ENCODE results near the gene ANKMY1.

ANKMY1 gene

DNA sequence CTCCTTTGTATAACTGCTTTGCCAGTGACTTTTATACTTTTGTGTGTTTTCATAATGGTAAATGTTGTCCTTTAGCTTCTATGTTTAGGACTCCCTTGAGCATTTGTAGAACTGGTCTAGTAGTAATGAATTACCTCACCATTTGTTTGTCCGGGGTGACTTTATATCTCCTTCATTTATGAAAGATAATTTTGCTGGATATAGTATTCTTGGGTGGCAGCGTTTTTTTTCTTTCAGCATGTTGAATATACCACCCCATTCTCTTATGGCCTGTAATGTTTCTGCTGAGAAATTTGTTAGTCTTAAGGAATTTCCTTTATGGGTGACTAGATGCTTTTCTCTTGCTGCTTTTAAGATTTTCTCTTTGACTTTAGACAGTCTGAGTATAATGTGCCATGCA, 66.3 kb downstream of the ANKMY1 start:
- no peak for DNase-seq (ENCODE audit: low read depth)
- TF ChIP-seq, protein P1, sequence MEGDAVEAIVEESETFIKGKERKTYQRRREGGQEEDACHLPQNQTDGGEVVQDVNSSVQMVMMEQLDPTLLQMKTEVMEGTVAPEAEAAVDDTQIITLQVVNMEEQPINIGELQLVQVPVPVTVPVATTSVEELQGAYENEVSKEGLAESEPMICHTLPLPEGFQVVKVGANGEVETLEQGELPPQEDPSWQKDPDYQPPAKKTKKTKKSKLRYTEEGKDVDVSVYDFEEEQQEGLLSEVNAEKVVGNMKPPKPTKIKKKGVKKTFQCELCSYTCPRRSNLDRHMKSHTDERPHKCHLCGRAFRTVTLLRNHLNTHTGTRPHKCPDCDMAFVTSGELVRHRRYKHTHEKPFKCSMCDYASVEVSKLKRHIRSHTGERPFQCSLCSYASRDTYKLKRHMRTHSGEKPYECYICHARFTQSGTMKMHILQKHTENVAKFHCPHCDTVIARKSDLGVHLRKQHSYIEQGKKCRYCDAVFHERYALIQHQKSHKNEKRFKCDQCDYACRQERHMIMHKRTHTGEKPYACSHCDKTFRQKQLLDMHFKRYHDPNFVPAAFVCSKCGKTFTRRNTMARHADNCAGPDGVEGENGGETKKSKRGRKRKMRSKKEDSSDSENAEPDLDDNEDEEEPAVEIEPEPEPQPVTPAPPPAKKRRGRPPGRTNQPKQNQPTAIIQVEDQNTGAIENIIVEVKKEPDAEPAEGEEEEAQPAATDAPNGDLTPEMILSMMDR (IDR thresholded peaks at IDR 0.05; ENCODE audit: control insufficient read depth, extremely low read depth, insufficient read depth): no peak
- H3K4me3 ChIP-seq (ENCODE audit: low read depth, low read length): no peak overlapping the region

DNA sequence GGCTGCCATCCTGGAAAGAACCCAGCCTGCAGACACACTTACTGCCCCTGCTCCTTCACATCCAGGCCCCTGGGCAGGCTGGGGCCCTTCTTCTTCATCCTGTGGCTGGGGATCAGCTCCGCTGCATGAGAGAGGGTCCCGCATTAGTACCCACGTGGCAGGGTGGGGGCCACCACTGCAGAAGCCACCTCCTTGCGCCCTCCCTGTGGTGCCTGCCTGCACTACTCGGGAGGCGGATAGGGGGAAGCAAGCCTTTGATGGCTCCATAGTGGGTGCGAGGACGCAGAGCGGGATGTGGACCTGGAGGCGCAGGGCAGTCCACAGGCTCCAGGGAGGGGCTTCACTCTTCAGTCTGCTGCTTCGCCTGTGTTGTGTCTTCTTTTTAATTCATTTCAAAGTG, 75.6 kb downstream of the ANKMY1 start:
- TF ChIP-seq, protein P1 (IDR thresholded peaks at IDR 0.05; ENCODE audit: control insufficient read depth, extremely low read depth, insufficient read depth): no peak
- H3K4me3 ChIP-seq (ENCODE audit: low read depth, low read length): no peak overlapping the region
- no peak for DNase-seq (ENCODE audit: low read depth)

DNA sequence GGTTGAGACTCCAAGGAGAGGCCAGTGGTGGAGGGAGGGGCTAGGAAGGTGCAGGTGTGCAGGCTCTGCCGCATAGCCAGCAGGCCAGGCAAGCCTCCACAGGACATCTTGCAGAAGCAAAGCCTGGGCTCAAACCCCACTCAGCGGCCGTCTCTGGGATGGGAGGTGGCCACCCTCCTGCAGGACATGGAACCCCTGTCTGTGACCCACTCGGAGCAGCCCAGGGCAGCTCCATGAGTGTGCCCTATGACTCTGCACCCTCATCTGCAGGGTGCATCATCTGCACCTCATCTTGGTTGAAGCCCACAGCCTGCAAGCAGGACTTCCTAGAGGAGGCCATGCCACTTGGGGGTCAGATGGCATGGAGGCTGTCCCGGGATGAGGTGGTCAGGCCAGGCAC, 76.1 kb downstream of the ANKMY1 start:
- H3K4me3 ChIP-seq (ENCODE audit: low read depth, low read length): no peak overlapping the region
- TF ChIP-seq, protein P1 (IDR thresholded peaks at IDR 0.05; ENCODE audit: control insufficient read depth, extremely low read depth, insufficient read depth): no peak
- DNase-seq (ENCODE audit: low read depth): no peak

DNA sequence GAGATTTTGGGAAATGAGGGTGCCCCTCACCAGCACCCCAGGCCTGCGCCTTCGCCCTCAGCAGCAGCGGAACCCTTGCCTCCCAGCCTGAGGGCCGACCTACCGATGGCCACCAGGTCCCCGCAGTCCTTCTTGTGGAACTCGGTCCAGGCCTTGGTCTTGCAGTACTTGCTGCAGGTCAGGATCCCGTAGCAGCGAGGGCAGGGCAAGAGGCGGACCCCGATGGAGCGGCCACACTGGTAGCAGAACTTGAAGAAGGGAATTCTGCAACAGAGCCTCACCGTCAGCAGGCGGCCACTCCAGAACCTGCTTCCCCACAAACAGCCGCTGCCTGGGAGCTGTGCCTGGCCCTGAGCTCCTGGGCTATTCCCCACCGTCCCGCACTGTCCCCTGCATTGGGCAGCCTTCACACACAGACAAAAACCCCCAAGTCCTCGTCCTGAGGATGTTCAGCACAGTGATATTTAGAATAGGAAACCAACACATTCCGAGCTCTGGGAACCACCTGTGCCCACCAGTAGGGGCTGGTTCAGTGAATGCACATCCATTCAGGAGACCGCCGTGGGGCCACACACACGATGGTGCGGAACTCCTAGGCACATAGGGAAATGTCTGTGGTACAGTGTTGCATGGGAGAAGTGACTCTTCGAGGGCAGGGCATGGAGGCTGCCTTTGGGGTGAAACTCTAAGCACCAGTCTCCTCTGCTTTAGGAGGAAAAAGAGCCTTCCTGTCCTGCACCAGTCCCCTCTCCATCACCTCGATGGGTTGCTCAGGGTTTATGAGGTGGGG, 76.8 kb downstream of the ANKMY1 start:
- DNase-seq (ENCODE audit: low read depth): no peak
- TF ChIP-seq, protein P1 (IDR thresholded peaks at IDR 0.05; ENCODE audit: control insufficient read depth, extremely low read depth, insufficient read depth): no peak
- H3K4me3 ChIP-seq (ENCODE audit: low read depth, low read length): no peak overlapping the region

DNA sequence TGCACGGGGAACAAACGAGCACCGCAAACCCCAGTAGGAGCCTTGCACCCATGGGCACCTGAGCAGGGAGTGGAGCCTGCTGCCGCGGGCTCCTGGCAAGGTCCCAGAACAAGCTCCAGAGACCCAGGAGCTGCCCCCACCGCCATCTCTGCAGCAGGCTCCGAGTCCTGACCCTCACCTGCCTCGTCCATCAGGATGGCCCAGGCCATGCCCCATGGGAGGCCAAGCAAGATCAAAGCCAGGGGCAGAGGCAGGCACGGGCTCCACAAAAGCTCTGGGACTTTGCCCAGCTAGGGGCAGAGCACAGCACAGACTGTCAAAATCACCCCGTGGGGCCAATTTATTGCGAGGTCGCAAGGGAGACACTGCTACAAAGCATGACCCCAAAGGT, 78.7 kb downstream of the ANKMY1 start:
- H3K4me3 ChIP-seq (ENCODE audit: low read depth, low read length): no peak overlapping the region
- no peak for DNase-seq (ENCODE audit: low read depth)
- TF ChIP-seq, protein P1 (IDR thresholded peaks at IDR 0.05; ENCODE audit: control insufficient read depth, extremely low read depth, insufficient read depth): no peak

DNA sequence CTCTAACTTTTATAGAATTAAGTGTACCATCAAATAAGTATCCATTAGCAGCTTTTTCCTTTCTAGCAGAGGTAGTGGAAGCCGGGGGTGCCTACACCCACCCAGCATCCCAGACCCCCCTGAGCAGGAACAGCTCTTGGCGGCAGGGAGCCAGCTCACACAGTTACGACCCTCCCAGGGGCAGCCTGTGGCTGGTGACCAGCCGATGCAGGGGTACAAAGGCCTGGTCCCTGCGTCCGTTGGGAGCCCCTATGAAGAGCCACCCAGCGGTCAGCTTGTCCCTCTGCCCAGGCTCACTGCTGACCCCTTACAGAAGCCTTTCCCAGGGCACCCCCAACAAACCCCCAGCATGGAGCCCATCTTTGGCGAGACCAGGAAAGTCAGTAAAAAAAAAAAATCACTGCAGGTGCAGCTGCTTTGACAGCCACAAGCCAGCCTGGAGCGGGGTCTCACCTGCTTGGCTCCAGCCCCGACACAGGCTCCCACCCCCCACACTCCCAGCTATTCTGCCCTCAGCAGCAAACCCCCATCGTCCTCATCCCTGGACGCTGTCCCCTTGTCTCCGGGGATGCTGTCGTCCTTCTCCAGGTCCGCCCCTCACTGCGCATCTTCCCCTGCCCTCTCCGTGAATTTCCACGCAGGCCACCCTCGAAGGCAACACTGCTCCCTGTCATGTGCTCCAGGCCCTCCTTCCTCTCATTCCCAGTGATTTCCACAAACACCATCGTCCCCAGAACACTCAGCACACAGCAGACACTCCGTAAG, 79.3 kb downstream of the ANKMY1 start:
- TF ChIP-seq, protein P1 (IDR thresholded peaks at IDR 0.05; ENCODE audit: control insufficient read depth, extremely low read depth, insufficient read depth): no peak
- H3K4me3 ChIP-seq (ENCODE audit: low read depth, low read length): no peak overlapping the region
- no peak for DNase-seq (ENCODE audit: low read depth)
